ENCODE measurements around the gene ATP6V0C.
A peak's percentile ranks its signal among the peaks of the same experiment; 100 is the strongest.
"Not testable (repeated sequence)": the region's sequence is repeated elsewhere in the genome, so short reads cannot be mapped to it uniquely, and the experiment has no call there.

The ATP6V0C gene

DNA sequence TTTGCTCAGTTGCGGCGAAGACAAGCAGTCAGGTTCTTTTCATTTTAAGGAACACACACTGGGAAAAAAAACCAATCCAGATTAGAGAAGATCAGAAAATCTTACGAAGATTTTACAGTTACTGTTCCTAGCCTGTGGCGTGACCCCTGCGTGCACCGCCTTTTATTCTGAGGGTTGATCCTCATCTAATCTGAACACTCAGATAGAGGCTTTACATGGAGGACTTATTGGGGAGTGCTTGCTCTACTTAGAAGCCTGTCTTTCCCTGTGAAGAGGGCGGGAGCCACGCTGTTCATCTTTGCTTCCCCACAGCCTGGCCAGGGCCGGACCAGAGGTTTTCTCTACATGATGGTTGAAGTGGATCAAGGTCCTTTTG is 37.4 kb upstream of the ATP6V0C start:
- no peak for DNase-seq (ENCODE audit: low read depth)
- TF ChIP-seq, protein P1, sequence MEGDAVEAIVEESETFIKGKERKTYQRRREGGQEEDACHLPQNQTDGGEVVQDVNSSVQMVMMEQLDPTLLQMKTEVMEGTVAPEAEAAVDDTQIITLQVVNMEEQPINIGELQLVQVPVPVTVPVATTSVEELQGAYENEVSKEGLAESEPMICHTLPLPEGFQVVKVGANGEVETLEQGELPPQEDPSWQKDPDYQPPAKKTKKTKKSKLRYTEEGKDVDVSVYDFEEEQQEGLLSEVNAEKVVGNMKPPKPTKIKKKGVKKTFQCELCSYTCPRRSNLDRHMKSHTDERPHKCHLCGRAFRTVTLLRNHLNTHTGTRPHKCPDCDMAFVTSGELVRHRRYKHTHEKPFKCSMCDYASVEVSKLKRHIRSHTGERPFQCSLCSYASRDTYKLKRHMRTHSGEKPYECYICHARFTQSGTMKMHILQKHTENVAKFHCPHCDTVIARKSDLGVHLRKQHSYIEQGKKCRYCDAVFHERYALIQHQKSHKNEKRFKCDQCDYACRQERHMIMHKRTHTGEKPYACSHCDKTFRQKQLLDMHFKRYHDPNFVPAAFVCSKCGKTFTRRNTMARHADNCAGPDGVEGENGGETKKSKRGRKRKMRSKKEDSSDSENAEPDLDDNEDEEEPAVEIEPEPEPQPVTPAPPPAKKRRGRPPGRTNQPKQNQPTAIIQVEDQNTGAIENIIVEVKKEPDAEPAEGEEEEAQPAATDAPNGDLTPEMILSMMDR (IDR thresholded peaks at IDR 0.05; ENCODE audit: control insufficient read depth, extremely low read depth, insufficient read depth), result no peak
- H3K4me3 ChIP-seq (ENCODE audit: low read depth, low read length), result peak overlapping the region; percentile 63

DNA sequence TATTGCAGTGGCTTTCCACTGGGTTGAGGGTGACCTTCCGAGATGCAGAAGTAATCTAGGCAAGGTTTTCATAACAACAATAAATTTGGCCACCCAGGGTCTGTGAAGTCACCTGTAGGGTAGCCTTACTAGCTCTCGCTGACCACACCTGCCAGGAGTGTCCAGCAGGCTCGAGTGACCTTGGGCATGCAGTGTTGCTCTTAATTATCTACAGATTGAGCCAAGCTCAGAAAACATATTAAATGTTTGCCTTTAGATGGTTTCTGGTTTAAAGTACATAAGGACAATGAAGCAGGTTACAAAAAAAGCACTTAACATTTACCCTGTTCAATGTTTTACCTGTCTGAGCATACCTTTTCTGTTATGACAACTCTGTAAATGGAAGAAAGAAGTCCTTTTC is 37.0 kb upstream of the ATP6V0C start:
- no peak for DNase-seq (ENCODE audit: low read depth)

DNA sequence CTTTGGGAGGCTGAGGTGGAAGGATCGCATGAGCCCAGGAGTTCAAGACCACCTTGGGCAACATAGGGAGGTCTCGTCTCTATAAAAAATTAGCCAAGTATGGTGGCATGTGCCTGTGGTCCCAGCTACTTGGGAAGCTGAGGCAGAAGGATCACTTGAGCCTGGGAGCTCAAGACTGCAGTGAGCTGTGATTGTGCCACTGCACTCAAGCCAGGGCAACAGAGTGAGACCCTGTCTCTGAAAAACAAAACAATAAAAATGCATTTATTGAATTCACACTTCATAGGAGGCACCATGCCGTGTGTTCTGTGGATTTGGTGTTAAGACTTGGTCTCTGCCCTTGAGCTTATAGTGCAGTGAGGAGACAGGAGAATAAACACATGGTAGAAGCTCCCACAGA is 36.4 kb upstream of the ATP6V0C start:
- DNase-seq (ENCODE audit: low read depth), result no peak
- TF ChIP-seq, protein P1 (IDR thresholded peaks at IDR 0.05; ENCODE audit: control insufficient read depth, extremely low read depth, insufficient read depth), result no peak

More for the DNA sequence above, 37.0 kb upstream of the ATP6V0C start:
- TF ChIP-seq, protein P1 (IDR thresholded peaks at IDR 0.05; ENCODE audit: control insufficient read depth, extremely low read depth, insufficient read depth), result no peak
- H3K4me3 ChIP-seq (ENCODE audit: low read depth, low read length), result no peak overlapping the region

DNA sequence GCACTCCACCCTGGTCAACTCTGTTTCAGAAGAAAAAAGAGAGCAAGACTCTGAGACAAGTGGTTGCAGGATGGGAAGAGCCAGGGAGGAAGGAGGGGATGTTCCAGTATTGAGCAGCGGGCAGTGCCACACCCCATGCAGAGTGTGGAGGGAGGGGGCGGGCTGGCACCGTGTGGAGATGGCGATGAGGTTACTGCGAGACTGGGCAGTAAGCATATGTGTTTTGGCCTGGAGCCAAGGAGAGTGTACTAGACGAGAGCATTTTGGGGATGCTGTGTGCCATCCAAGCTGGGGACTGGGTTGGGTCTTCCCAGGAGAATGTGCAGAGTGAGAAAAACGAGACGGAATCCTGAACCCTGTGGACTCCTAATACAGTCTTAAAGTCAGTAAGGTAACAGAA is 35.5 kb upstream of the ATP6V0C start:
- TF ChIP-seq, protein P1 (IDR thresholded peaks at IDR 0.05; ENCODE audit: control insufficient read depth, extremely low read depth, insufficient read depth), result no peak
- no peak for DNase-seq (ENCODE audit: low read depth)
- H3K4me3 ChIP-seq (ENCODE audit: low read depth, low read length), result no peak overlapping the region

More for the DNA sequence above, 36.4 kb upstream of the ATP6V0C start:
- H3K4me3 ChIP-seq (ENCODE audit: low read depth, low read length), result no peak overlapping the region

DNA sequence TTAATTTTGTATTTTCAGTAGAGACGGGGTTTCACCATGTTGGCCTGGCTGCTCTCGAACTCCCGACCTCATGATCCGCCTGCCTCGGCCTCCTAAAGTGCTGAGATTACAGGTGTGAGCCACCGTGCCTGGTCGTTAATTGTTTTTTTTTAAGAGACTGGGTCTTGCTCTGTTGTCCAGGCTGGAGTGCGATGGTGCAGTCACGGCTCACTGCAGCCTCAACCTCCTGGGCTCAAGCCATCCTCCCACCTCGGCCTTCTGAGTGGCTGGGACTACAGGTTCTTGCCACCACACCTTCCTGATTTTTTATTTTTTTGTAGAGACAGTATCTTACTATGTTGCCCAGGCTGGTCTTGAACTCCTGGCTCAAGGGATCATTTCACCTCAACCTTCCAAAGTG is 33.8 kb upstream of the ATP6V0C start:
- not testable (repeated sequence) for H3K4me3 ChIP-seq (ENCODE audit: low read depth, low read length); DNase-seq (ENCODE audit: low read depth)

DNA sequence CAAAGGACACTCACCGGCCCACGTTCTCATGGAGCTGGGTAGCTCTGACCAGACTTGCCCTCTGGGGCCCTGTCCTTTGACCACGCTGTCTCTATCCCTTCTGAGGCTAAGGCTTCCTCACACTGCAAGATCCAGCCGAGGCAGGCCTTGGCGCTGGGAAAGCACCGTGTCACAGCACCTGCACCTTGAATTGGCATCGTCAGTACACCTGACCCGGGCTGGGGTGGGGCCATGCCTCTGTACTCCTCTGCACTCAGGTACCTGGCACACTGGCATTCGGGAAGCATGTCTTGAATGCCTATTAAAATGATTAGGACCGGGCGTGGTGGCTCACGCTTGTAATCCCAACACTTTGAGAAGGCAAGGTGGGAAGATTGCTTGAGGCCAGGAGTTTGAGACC is 32.8 kb upstream of the ATP6V0C start:
- H3K4me3 ChIP-seq (ENCODE audit: low read depth, low read length), result no peak overlapping the region
- no peak for DNase-seq (ENCODE audit: low read depth)
- TF ChIP-seq, protein P1 (IDR thresholded peaks at IDR 0.05; ENCODE audit: control insufficient read depth, extremely low read depth, insufficient read depth), result no peak

DNA sequence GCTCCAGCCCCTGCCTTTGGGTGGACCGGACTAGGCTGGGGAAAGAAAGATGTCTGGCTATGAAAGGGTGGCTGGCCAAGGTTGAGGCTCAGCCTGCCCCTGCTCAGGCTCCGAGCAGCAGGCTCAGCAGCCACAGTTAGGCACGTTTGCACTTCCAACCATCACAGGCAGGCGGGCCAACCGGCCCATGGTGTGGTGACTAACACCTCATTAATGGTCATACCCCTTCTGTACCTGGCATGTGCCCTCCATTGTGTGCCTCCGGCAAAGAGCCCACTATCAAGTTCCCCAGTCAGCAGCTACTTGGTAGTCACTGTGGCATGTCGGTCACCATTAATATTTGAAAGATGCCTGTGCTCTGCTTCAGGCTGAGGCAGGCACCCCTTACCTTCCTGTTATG is 32.1 kb upstream of the ATP6V0C start:
- DNase-seq (ENCODE audit: low read depth), result no peak
- TF ChIP-seq, protein P1 (IDR thresholded peaks at IDR 0.05; ENCODE audit: control insufficient read depth, extremely low read depth, insufficient read depth), result no peak
- H3K4me3 ChIP-seq (ENCODE audit: low read depth, low read length), result no peak overlapping the region

Measured in LNCaP clone FGC (cell line).